H7 (cell line): ENCODE results near the gene MBNL2. TPM values are rescaled to one million over a fixed set of nuclear protein-coding genes. Genes with fewer than 3 reads are reported as not detected.

ENCODE experiments used
- DNase-seq: peaks from one replicate; pipeline ENCODE4 v3.0.0; 2012
- H3K27me3 ChIP-seq: 2 replicates; pipeline ENCODE4 v1.6.0; 2011; ENCODE audit warnings: mild to moderate bottlenecking, low read length; ENCODE audit not compliant: control insufficient read depth, insufficient read depth
- H3K36me3 ChIP-seq: replicated peaks from 2 replicates; pipeline ENCODE4 v1.5.1; 2011; ENCODE audit warnings: low read length; ENCODE audit not compliant: control insufficient read depth, insufficient read depth
- H3K4me3 ChIP-seq: 2 replicates; pipeline ENCODE4 v1.5.1; 2011; ENCODE audit warnings: low read depth, mild to moderate bottlenecking, control low read depth, low read length, moderate library complexity; ENCODE audit not compliant: insufficient read depth
- total RNA-seq: library from RNA; depleted of rRNA; stranded (reverse); fragments of >200 nt; shearing (Covaris generic); gene quantifications from 2 replicates; pipeline ENCODE4 v1.2.3, GENCODE V29; 2014

The MBNL2 gene
- total RNA-seq, 1 experiment from 2014 or later = 1.0 TPM

DNA sequence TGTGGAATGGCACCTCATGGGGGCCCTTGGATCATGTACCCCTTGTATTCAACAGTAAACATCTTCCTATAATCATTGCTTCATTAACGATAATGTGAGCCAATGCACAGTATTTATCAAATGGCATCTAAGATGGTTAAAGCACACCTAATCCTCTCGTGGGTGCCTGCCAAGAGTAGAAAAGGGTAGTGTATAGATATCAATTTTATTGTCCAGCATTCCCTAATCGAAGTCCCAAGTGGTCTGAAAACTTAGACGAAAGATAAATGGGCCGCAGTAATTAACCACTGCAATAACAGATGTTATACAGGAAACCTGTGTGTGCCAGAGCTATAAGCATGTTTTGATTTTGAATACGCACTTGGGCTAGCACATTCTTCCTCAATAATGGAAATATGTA, 667 bp upstream of the MBNL2 start:
- Histone ChIP-seq H3K4me3 (no peak overlapping the region), H3K27me3 (peaks cover 30% of the 10 kb centered on the region), H3K36me3 (no peaks in the 10 kb centered on the region)
- no peak for DNase-seq

DNA sequence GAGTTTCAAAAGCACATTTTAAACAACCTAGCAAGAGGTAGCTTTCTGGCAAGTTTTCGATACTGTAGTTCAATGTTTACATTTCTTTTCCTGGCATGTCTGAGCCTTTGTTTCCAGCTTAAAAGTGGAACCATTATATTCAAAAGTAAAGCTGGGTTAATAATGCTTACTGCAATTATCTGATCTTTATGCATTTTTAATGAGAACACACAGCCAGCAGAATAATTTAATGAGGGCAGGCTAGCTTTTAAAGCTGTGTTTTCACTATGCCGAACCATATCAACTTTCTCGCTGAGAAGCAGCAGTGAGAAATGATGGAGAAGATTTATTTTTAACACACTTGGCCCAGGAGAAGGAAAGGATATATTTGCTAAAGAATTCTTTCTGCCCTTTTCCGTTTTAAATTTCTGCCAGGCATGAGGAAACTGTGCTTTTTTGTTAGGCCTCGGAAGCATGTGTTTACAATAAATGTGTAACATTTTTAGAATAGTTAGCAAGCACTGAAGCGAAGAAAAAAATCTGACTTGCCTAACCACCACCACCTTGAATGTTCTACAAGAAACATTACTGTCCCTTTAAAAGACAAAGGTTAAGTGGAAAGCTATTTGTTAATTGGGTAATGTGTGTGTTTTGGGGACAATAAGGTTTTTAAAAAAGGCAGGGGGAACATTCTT, 1.0 kb downstream of the MBNL2 start:
- no peak overlapping the region for H3K4me3 ChIP-seq
- H3K27me3 ChIP-seq = peaks cover 44% of the 10 kb centered on the region
- H3K36me3 ChIP-seq = no peaks in the 10 kb centered on the region
- DNase-seq = no peak

DNA sequence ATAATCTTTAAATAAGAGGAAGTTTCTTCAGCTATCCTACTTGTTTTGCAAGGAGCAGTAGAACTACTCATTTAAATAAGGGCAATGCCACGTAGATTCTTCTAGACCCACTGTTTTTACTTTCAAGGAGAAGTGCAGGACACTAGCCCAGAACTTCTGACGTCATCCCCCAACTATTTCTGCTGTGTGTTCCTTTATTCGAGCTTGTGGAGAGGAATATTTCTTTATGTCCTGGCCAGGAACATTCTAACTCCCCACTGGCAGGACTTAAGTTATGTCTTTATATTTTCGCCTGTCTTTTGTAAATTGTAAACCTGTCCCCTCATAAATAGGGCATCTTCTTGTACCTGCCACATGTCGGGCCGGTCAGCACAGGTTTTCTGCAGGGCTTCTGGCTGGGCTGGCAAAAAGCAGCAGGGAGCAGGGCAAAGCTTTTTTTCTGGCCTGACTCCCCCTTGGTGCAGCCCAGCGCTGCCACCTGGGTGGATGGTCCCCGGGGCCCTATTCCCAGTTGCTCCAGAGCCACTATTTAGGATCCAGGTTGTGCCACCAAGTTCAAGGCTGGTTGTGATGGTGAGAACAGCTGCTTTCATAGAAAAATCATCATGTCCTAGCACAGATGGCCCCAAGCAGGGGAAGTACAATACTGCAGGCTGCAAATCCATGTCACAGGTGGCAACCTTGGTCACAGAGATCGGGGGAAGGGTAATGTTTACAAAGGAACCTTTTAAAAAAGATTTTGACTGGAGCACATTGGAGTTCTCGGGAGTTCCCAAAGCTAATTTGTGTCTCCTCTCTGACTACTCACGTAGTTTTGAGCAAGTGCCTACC, 1.8 kb downstream of the MBNL2 start:
- DNase-seq = peak; percentile 24
- Histone ChIP-seq H3K36me3 (no peaks in the 10 kb centered on the region), H3K4me3 (no peak overlapping the region), H3K27me3 (peaks cover 51% of the 10 kb centered on the region)

DNA sequence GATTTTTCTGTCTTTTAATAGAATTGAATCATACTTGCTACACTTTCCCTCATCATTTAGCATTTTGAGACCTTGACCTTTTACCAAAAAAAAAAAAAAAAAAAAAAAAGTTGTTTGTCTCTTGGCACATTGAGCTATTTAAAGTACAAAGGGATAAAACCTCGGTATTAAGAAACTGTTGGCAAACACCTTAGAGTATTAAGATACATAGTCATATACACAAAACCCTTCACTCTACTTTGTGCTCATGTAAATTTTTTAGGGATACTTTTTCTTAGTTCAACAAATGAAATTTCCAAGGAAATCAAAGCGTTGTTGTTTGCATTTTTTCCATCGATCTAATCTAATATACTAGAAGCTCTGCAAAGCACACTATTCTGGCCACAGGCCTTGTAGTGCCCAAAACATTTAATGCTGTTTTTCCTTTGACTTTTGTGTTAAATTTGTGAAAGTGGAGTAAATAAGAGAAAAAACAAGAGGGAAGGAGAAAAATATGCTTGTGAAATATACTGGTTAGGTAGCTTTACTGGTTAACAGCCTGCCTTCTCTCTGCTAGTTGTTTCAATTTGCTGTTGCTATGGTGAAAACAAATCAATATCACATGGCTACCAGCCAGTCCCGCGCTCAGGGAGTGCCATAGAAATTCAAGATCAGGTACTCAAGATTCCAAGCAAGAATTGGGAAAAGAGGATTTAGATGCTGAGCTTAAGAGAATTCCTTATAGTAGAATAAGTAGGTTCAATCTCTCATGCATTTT, 2.6 kb downstream of the MBNL2 start:
- no peak overlapping the region for H3K4me3 ChIP-seq
- DNase-seq = no peak
- peaks cover 59% of the 10 kb centered on the region for H3K27me3 ChIP-seq
- H3K36me3 ChIP-seq = no peaks in the 10 kb centered on the region

DNA sequence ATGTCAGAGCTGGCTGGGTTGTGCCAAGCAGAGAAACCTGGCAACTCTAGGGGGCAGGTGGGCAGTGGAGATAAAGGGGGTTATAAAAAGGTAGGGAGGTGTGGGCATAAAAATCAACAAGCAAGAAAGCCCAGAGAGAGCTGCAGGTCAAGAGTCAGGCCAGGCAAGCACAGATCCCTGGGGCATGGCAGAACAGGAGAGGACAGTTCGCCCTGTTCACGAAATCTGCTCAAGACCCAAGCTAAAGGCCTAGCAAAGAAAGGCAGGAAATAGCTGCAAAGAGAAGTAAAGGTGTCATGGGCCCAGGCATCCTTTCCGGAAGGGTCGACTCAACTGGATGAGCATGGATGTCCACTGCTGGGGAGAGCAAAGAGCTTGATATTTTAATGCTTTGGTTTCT, 3.4 kb downstream of the MBNL2 start:
- no peak for DNase-seq
- Histone ChIP-seq H3K4me3 (no peak overlapping the region), H3K36me3 (no peaks in the 10 kb centered on the region), H3K27me3 (peaks cover 67% of the 10 kb centered on the region)

DNA sequence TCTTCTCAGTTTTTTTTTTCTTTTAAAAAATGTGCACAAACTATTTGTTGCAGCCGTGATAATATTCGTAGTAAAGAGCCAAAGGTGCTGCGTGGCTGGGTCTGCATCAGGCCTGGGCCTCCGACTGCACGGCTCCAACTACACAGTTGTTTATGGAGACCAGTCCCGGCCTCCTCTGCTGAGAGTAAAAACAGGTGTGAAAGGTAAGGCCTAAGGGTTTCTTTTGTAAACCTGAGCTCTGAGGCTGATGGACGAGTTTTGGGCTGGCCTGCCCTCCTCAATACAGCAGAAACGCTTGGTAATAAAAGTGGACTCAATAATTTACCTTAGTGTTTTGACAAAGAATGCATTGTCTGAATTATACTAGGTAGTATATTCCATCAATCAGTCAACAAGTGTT, 3.9 kb downstream of the MBNL2 start:
- Histone ChIP-seq H3K4me3 (no peak overlapping the region), H3K27me3 (peaks cover 72% of the 10 kb centered on the region), H3K36me3 (no peaks in the 10 kb centered on the region)
- DNase-seq = no peak

DNA sequence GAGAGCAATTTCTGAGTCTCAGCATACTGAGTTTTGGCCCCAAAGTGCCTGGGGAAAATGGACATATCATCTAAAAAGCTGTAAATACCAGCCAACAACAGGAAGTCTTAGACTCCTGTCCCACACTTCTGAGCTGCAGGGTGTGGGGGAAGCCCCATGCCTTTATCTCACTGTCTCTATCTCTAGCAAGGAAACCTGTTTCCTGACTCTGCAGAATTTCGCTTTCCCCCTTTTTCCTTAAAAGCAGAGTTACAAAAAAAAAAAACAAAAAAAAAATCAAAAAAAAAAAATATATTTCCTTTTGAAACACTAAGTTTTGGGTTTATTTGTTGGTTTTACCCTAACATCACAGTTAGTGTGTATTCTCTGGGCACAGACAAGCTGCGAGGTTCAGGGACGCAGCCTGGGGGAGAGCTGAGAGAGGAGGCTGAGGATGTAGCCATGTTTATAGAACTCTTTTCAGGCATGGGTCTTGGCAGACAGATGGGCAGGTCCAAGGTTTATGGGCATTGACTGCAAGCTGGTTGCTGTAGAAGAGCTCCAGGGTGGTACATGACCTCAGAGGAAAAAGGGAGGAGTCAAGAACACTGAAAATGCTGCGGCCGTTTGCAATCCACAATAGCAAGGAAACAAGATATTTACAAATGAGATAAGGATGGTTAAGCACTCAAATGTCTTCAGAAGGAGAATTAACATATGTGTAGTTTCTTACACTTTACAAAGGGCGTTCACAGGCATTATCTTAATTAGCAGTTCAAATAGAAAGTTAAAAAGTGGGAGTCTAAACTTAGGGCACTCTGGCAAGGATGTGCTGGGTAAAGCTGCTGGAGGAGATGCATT, 4.9 kb downstream of the MBNL2 start:
- no peak for DNase-seq
- peaks cover 82% of the 10 kb centered on the region for H3K27me3 ChIP-seq
- no peaks in the 10 kb centered on the region for H3K36me3 ChIP-seq
- H3K4me3 ChIP-seq = no peak overlapping the region

DNA sequence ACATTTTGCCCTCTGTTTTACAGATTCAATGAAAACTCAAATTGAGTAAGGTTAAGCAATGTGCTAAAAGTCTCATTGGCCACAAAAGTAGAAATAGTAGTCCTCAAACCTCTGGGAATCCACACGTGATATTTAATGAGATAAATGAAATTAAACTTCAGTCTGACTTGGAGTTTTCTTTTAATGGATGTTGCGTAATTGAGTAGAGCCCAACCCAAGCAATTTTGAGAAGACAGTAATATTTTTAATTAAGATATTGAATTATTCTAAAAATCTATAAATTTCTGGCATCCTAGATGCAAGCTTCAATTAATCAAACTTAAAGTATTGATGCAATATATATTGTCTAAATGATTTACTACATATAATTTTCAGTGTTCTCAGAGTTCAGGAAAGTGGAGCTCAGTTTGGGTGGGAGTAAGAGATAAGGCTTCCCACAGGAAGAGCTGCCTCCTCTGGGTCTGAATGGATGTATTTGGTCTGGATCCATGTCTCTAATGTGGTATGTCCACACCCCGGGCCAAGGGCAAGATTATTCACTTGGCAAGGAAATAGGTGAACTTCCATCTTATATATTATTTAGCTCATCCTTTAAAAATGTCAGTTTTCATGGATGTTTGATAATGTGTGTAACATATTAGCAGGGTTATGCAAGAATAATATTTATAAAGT, 6.9 kb downstream of the MBNL2 start:
- Histone ChIP-seq H3K36me3 (no peaks in the 10 kb centered on the region), H3K27me3 (peaks cover 92% of the 10 kb centered on the region), H3K4me3 (no peak overlapping the region)
- DNase-seq = no peak

DNA sequence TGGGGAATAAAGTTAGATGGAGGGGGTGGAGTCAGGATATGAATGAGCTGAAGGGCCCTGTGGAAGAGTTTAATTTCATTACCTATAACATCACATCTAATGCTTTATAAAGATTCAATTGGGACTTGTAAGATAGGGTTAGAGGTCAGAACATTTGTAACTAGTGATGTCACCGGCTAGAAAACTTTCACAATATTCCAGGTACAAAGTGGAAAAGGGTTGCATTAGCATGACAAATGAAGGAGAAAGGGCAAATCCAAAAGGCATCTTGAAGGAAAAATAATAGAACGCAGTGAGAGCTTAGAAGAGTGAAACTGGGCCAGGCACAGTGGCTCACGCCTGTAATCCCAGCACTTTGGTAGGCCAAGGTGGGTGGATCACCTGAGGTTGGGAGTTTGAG, 7.6 kb downstream of the MBNL2 start:
- H3K27me3 ChIP-seq = peaks cover 91% of the 10 kb centered on the region
- no peak for DNase-seq
- H3K4me3 ChIP-seq = no peak overlapping the region
- no peaks in the 10 kb centered on the region for H3K36me3 ChIP-seq

DNA sequence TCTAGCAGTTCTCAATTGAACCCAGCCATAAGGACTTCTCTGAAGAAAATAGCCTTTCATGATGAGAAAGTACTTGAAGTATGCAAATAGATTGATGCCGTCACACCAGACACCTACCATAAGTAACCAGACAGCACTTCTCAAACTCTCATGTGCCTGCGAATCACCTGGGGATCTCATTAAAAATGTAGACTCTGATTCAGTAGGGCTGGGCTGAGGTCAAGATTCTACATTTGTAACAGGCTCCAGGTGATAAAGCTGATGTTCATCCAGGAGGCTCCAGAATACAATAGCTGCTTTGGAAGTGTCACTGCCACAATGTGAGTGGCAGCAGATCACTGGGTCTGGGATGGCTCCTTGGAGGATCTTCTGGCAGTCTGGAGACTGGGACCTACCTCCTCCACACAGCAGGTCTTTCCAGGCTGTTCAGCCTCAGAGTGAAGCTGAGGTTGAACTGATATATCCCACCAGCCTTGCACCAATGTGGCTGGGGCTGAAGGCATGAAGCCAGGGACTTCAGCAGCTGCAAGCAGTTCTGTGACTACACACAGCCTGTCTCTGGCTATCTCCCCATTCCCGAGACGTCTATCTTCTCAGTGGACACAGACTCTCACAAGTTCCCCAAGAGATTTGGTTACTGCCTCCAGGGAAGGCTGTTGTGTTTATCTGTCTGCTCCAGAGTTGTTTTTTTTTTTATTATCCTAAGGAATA, 9.1 kb downstream of the MBNL2 start:
- peaks cover 81% of the 10 kb centered on the region for H3K27me3 ChIP-seq
- no peaks in the 10 kb centered on the region for H3K36me3 ChIP-seq
- H3K4me3 ChIP-seq = no peak overlapping the region
- no peak for DNase-seq

DNA sequence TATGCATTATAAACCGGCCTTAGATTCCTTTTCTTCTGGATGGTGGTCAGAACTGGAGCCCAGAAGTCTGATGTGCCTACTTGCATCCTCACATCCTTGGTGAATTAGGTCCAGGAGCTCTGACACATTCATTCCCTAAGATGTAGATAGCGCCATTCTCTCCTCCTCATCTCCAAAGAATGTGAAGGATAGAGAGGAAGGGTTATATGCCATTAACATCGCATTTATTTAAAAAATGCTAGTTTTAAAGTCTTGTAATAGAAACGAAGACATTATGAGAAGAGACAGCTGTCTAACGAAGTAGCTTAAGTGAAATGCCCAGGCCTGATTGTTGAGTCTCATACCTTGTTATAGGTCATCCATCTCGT, 9.7 kb downstream of the MBNL2 start:
- Histone ChIP-seq H3K27me3 (peaks cover 76% of the 10 kb centered on the region), H3K36me3 (no peaks in the 10 kb centered on the region), H3K4me3 (no peak overlapping the region)
- DNase-seq = no peak

DNA sequence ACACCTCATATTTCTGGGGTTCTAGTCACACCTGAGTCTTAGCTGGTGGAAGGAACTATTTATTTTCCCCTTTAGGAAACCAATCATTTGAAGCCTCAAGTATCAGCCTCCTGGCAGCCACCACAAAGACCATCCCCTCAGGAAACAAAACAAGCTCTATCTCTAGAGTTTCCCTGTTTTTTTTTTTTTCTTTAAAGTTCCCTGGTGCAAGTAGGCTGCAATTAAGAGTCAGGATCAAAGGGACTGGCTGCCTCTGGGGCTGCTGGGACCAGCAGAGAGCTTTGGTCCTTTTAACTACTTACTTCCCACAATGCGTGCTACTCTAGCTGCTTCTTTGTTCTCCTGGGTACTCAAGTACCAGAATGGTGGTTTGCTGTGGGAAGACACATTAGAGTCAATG, 11.4 kb downstream of the MBNL2 start:
- no peak for DNase-seq
- no peak overlapping the region for H3K4me3 ChIP-seq
- H3K27me3 ChIP-seq = peaks cover 70% of the 10 kb centered on the region
- H3K36me3 ChIP-seq = no peaks in the 10 kb centered on the region

DNA sequence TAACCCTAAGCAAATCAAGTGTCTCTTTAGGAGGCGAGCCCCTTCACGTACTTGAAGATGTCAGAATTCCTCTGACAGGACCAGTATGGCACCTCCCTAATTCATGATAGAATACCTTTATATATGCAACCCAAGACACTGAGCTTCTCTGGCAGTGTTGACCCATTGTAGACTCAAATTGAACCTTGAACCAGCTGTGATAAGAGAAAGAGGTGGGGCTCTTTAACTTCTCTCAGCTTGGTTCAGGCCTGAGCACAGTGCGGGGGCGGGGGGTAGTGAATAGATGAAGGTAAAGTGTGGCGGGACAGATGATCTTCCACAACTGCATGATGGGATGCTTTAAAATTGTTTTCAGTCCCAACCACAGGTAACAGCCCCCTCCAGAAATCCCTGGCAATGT, 12.1 kb downstream of the MBNL2 start:
- no peak overlapping the region for H3K4me3 ChIP-seq
- no peaks in the 10 kb centered on the region for H3K36me3 ChIP-seq
- H3K27me3 ChIP-seq = peaks cover 66% of the 10 kb centered on the region
- no peak for DNase-seq
